ENCODE measurements around the gene MCM7.

The MCM7 gene

DNA sequence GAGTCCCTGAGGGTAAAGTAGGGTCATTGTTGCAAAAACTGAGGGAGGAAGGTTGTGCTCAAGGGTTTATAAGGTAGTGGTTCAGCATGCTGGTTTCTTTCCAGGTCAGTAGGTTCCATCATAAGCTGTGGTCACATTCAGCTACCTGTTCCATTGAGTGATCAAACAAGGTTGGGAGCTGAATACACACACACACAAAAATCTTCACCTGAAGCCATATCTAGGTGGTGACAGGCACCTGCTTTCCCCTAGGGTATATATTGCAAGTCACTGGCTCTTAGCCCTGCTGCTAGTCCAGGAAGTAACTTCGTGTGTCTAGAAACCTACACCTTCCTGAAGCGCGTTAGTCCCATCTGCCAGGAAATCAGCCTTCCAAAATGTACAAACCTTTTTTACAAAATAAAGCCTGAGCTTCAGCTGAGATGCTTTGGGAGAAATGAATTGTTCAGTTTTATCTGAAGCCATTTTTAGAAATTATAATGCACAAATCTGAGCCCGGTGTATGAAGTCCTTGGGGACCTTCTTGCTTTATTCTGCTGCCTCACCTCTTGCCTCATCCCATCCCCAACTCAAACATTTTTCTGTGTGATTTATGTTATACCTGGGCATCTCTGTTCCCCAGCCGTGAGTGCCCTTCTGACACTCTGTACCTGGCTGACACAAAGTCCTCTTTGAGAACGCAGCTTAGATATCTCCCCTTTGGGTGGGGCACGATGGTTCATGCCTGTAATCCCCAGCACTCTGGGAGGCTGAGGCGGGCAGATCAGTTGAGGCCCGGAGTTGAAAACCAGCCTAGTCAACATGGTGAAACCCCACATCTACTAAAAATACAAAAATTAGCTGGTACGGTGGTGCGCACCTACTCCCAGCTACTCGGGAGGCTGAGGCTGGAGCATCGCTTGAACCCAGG lies 36.9 kb upstream of the MCM7 start:
- no peaks in the 10 kb centered on the region for H3K36me3 ChIP-seq (ENCODE audit: control insufficient read depth, low read length)
- TF ChIP-seq, protein P1, sequence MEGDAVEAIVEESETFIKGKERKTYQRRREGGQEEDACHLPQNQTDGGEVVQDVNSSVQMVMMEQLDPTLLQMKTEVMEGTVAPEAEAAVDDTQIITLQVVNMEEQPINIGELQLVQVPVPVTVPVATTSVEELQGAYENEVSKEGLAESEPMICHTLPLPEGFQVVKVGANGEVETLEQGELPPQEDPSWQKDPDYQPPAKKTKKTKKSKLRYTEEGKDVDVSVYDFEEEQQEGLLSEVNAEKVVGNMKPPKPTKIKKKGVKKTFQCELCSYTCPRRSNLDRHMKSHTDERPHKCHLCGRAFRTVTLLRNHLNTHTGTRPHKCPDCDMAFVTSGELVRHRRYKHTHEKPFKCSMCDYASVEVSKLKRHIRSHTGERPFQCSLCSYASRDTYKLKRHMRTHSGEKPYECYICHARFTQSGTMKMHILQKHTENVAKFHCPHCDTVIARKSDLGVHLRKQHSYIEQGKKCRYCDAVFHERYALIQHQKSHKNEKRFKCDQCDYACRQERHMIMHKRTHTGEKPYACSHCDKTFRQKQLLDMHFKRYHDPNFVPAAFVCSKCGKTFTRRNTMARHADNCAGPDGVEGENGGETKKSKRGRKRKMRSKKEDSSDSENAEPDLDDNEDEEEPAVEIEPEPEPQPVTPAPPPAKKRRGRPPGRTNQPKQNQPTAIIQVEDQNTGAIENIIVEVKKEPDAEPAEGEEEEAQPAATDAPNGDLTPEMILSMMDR (IDR thresholded peaks at IDR 0.05; ENCODE audit: low read depth, low read length, poor library complexity, severe bottlenecking), result no peak
- TF ChIP-seq EZH2phosphoT487 (IDR thresholded peaks at IDR 0.05; ENCODE audit: borderline replicate concordance, low read length), result no peak
- H3K9me2 ChIP-seq (replicated peaks; ENCODE audit: control insufficient read depth, low read length), result no peaks in the 10 kb centered on the region
- no peaks in the 10 kb centered on the region for H3K27me3 ChIP-seq (ENCODE audit: control insufficient read depth, low read length)
- no peaks in the 10 kb centered on the region for H3K79me2 ChIP-seq (ENCODE audit: control insufficient read depth, low read length)
- H3K4me2 ChIP-seq (ENCODE audit: low read length), result peak overlapping the region; percentile 63
- peak overlapping the region; percentile 56 for H3K27ac ChIP-seq (ENCODE audit: low read depth, low read length)
- H4K20me1 ChIP-seq (ENCODE audit: control insufficient read depth, insufficient read depth, low read depth, low read length), result no peaks in the 10 kb centered on the region
- peaks cover 16% of the 10 kb centered on the region for H3F3A ChIP-seq (ENCODE audit: control insufficient read depth, insufficient read depth)
- no peaks in the 10 kb centered on the region for H3K9me3 ChIP-seq (ENCODE audit: control insufficient read depth, insufficient read depth, low read length)
- peak overlapping the region; percentile 50 for H3K4me3 ChIP-seq (ENCODE audit: low read length)
- peaks cover 46% of the 10 kb centered on the region for H3K4me1 ChIP-seq (ENCODE audit: control insufficient read depth, low read length)

DNA sequence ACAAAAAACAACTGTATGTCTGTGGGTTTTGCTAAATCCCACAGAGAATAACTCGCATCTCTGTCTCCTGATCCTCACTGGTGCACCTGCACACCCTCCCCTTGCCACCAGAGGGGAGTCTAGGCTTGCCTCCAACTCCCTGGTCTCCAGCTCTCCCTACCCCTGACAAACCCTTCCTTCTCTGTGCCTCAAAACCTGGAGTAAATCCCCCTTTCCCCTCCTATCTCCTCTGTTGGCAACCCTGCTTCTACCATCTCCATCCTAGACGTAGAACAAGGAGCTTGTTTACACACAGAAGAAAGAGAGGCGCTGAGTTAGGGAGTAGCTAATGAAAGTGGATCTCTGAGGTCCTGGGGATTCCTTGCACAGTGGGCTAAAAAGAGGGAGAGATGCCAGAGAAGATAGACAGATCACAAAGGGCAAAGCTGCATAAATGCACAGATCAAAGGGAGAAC lies 31.5 kb upstream of the MCM7 start:
- Histone ChIP-seq H3K4me3 (ENCODE audit: low read length) (no peak overlapping the region), H3K4me1 (ENCODE audit: control insufficient read depth, low read length) (peaks cover 35% of the 10 kb centered on the region), H3K9me3 (ENCODE audit: control insufficient read depth, insufficient read depth, low read length) (no peaks in the 10 kb centered on the region), H4K20me1 (ENCODE audit: control insufficient read depth, insufficient read depth, low read depth, low read length) (no peaks in the 10 kb centered on the region), H3K79me2 (ENCODE audit: control insufficient read depth, low read length) (peaks cover 8% of the 10 kb centered on the region), H3K9me2 (replicated peaks; ENCODE audit: control insufficient read depth, low read length) (no peaks in the 10 kb centered on the region), H3K36me3 (ENCODE audit: control insufficient read depth, low read length) (no peaks in the 10 kb centered on the region), H3K4me2 (ENCODE audit: low read length) (peak overlapping the region; percentile 14; the same call in 1 of the 2 replicates), H3K27ac (ENCODE audit: low read depth, low read length) (no peak overlapping the region), H3F3A (ENCODE audit: control insufficient read depth, insufficient read depth) (peaks cover 18% of the 10 kb centered on the region), H3K27me3 (ENCODE audit: control insufficient read depth, low read length) (no peaks in the 10 kb centered on the region)
- TF ChIP-seq EZH2phosphoT487 (IDR thresholded peaks at IDR 0.05; ENCODE audit: borderline replicate concordance, low read length), result no peak
- TF ChIP-seq, protein P1 (IDR thresholded peaks at IDR 0.05; ENCODE audit: low read depth, low read length, poor library complexity, severe bottlenecking), result peak; percentile 97

- peaks cover 11% of the 10 kb centered on the region for H3K79me2 ChIP-seq (ENCODE audit: control insufficient read depth, low read length)
- H3F3A ChIP-seq (ENCODE audit: control insufficient read depth, insufficient read depth), result peaks cover 13% of the 10 kb centered on the region
- peak overlapping the region; percentile 14; the same call in 1 of the 2 replicates for H3K4me2 ChIP-seq (ENCODE audit: low read length)
- H3K9me2 ChIP-seq (replicated peaks; ENCODE audit: control insufficient read depth, low read length), result no peaks in the 10 kb centered on the region
- no peak overlapping the region for H3K27ac ChIP-seq (ENCODE audit: low read depth, low read length)
- TF ChIP-seq, protein P1 (IDR thresholded peaks at IDR 0.05; ENCODE audit: low read depth, low read length, poor library complexity, severe bottlenecking), result no peak
- no peak for TF ChIP-seq EZH2phosphoT487 (IDR thresholded peaks at IDR 0.05; ENCODE audit: borderline replicate concordance, low read length)
- no peaks in the 10 kb centered on the region for H3K27me3 ChIP-seq (ENCODE audit: control insufficient read depth, low read length)
- H3K4me1 ChIP-seq (ENCODE audit: control insufficient read depth, low read length), result peaks cover 32% of the 10 kb centered on the region
- no peaks in the 10 kb centered on the region for H3K9me3 ChIP-seq (ENCODE audit: control insufficient read depth, insufficient read depth, low read length)
- no peaks in the 10 kb centered on the region for H3K36me3 ChIP-seq (ENCODE audit: control insufficient read depth, low read length)
- no peak overlapping the region for H3K4me3 ChIP-seq (ENCODE audit: low read length)
- H4K20me1 ChIP-seq (ENCODE audit: control insufficient read depth, insufficient read depth, low read depth, low read length), result no peaks in the 10 kb centered on the region
Measured at GRCh38 chr7:100132126-100132525, 30.9 kb upstream of the MCM7 start.

Measured in DOHH2 (cell line).